Ishikawa (cell line): ENCODE data around the gene TCF20.

Experiments used
- EP300 ChIP-seq: IDR thresholded peaks from 2 replicates; pipeline ENCODE4 v1.6.1; 2012; ENCODE audit warnings: borderline replicate concordance
- TF ChIP-seq, protein P1 (sequence below): IDR thresholded peaks from 2 replicates; pipeline ENCODE4 v1.6.1; 2012; ENCODE audit warnings: low read depth, mild to moderate bottlenecking

DNA sequence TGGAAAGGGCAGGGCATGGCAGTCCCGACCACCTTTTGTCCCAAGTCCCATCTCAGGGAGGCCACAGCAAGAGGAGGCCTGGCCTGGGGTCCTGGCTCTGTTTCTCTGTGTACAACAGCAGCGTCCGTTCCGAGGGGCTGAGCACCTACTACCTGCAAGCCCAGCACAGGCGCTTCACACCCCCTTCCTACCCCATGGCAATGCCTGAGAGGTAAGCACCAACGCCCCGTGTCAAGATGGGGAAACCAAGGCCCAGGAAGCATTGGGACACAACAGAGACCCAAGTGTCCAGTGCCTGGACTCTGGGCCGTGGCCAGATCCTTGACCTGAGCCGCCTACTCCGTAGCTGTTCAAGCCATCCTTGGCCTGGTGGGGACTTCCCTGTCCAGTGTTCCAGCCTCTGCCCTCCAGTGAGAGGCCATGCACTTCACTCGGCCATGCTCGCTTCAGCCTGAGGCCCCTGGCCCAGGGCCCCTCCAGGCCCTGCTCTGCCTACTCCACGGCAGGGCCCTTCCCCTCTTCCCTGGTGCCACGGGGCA is 14.3 kb upstream of the TCF20 start:
- TF ChIP-seq EP300: no peak
- TF ChIP-seq, protein P1, sequence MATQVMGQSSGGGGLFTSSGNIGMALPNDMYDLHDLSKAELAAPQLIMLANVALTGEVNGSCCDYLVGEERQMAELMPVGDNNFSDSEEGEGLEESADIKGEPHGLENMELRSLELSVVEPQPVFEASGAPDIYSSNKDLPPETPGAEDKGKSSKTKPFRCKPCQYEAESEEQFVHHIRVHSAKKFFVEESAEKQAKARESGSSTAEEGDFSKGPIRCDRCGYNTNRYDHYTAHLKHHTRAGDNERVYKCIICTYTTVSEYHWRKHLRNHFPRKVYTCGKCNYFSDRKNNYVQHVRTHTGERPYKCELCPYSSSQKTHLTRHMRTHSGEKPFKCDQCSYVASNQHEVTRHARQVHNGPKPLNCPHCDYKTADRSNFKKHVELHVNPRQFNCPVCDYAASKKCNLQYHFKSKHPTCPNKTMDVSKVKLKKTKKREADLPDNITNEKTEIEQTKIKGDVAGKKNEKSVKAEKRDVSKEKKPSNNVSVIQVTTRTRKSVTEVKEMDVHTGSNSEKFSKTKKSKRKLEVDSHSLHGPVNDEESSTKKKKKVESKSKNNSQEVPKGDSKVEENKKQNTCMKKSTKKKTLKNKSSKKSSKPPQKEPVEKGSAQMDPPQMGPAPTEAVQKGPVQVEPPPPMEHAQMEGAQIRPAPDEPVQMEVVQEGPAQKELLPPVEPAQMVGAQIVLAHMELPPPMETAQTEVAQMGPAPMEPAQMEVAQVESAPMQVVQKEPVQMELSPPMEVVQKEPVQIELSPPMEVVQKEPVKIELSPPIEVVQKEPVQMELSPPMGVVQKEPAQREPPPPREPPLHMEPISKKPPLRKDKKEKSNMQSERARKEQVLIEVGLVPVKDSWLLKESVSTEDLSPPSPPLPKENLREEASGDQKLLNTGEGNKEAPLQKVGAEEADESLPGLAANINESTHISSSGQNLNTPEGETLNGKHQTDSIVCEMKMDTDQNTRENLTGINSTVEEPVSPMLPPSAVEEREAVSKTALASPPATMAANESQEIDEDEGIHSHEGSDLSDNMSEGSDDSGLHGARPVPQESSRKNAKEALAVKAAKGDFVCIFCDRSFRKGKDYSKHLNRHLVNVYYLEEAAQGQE: no peak
